Cardiac fibroblast (primary cell): Measurements from ENCODE around the gene TKFC.

Experiments used
- DNase-seq, 2 donors: peaks; one replicate each; pipeline versions ENCODE4 v3.0.0 to v3.0.0-alpha.2; 2010; ENCODE audit warnings: low read depth in 2 of 2
- H3K4me3 ChIP-seq, 2 donors: replicated peaks in 1 of 2; 1 replicate in 1 of 2; 2 replicates in 1 of 2; pipeline ENCODE4 v1.5.1; 2011; ENCODE audit warnings: low read depth in 2 of 2, low read length in 2 of 2, mild to moderate bottlenecking in 2 of 2, moderate library complexity in 1 of 2
- CTCF ChIP-seq: IDR thresholded peaks from one replicate; pipeline ENCODE4 v1.5.1; 2011; ENCODE audit warnings: low read depth, mild to moderate bottlenecking, low read length, inconsistent platforms

The TKFC gene

DNA sequence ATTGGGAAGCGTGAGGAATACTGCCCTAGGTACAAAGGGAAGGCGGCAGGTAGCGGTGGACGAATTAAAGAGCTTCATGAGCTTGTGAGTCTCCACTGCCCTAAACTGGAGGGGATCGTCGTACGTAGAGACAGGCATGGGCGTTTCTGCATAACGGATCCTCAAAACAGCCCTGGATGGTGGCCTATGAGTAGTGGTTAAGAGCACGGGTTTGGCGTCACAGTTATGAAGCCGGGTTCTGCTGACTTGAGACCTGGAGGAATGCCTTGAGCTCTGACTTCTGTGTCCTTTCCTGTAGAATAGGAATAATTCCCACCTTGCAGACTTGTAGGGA, 29.5 kb downstream of the TKFC start:
- TF ChIP-seq CTCF = no peak
- DNase-seq = peak; percentile 56 to 66
- H3K4me3 ChIP-seq = peak overlapping the region; percentile 75 to 89

GRCh38 chr11:61364012-61364675, 31.1 kb downstream of the TKFC start:
- no peak for DNase-seq
- no peak overlapping the region for H3K4me3 ChIP-seq
- TF ChIP-seq CTCF = no peak

GRCh38 chr11:61367406-61367805, 34.4 kb downstream of the TKFC start:
- no peak for DNase-seq
- H3K4me3 ChIP-seq = no peak overlapping the region
- no peak for TF ChIP-seq CTCF

DNA sequence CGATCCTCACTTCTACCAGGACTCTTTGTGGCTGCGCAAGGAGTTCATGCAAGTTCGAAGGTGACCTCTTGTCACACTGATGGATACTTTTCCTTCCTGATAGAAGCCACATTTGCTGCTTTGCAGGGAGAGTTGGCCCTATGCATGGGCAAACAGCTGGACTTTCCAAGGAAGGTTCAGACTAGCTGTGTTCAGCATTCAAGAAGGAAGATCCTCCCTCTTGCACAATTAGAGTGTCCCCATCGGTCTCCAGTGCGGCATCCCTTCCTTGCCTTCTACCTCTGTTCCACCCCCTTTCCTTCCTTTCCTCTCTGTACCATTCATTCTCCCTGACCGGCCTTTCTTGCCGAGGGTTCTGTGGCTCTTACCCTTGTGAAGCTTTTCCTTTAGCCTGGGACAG, 35.6 kb downstream of the TKFC start:
- TF ChIP-seq CTCF = no peak
- H3K4me3 ChIP-seq = no peak overlapping the region
- DNase-seq = no peak

GRCh38 chr11:61369372-61370348, 36.6 kb downstream of the TKFC start:
- H3K4me3 ChIP-seq = no peak overlapping the region
- DNase-seq = peak; percentile 78 to 94
- TF ChIP-seq CTCF = no peak

DNA sequence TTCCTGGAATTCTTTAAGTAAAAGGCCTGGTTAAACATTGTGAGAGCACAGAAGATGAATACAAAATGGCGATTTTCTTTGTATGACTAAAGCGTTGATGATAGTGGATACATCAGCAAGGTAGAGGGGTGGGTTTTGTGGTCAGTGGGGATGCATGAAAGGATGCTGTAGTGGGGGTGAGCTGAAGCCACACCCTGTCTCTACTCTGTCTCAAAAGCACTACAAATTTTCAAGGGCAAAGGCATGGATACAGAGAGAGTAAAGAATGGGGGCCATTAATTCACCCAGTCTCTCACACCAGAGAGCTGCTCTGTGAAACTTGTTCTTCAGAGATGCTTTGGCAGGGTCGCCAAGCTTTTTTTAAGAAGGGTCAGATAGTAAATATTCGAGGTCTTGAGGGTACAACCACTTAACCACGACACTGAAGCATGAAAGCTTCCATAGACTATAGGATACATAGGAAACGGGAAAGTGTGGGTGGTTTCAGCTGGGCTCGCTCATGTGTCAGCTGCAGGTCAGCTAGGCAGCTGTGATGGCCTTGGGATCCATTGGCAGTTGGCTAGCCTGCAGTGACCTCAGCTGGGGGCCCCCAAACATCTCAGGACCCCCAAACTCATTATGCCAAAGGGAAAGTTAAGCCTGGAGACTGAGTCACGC, 37.4 kb downstream of the TKFC start:
- no peak for TF ChIP-seq CTCF
- no peak overlapping the region for H3K4me3 ChIP-seq
- DNase-seq = no peak
